Aorta (tissue), 5 donors: Measurements from ENCODE around the gene PRICKLE2. TPM values are rescaled to one million over a fixed set of nuclear protein-coding genes. Genes with fewer than 3 reads are reported as not detected.

Experiments used
- ATAC-seq: fragments of 200-7000 bp; cut with Tn5 transposase; one replicate; pipeline ENCODE4 v1.9.1; 2022; ENCODE audit warnings: moderate library complexity; ENCODE audit not compliant: low FRiP score
- DNase-seq, 2 donors: peaks; one replicate each; pipeline ENCODE4 v3.0.0-alpha.2; 2020
- H3K27ac ChIP-seq, 2 donors: one replicate each; pipeline ENCODE4 v1.5.1; 2013; ENCODE audit warnings: low read length in 2 of 2, mild to moderate bottlenecking in 2 of 2, moderate library complexity in 2 of 2, control low read depth in 1 of 2, inconsistent platforms in 1 of 2, low read depth in 1 of 2
- H3K27me3 ChIP-seq, 2 donors: one replicate each; pipeline ENCODE4 v1.6.1; 2013; ENCODE audit warnings: control low read depth in 1 of 2, low read length in 1 of 2, mild to moderate bottlenecking in 1 of 2, moderate library complexity in 1 of 2; ENCODE audit not compliant: insufficient read depth in 2 of 2, control insufficient read depth in 1 of 2
- H3K36me3 ChIP-seq, 2 donors: one replicate each; pipeline ENCODE4 v1.6.1; 2013; ENCODE audit warnings: control low read depth in 1 of 2, low read length in 1 of 2, mild to moderate bottlenecking in 1 of 2; ENCODE audit not compliant: insufficient read depth in 2 of 2, control insufficient read depth in 1 of 2
- H3K4me1 ChIP-seq, 2 donors: one replicate each; pipeline ENCODE4 v1.6.1; 2013; ENCODE audit warnings: low read length in 2 of 2, control low read depth in 1 of 2, mild to moderate bottlenecking in 1 of 2, moderate library complexity in 1 of 2; ENCODE audit not compliant: insufficient read depth in 2 of 2, control insufficient read depth in 1 of 2
- H3K4me3 ChIP-seq, 2 donors: one replicate each; pipeline ENCODE4 v1.5.1; 2013; ENCODE audit warnings: low read length in 2 of 2, control low read depth in 1 of 2, mild to moderate bottlenecking in 1 of 2
- H3K9me3 ChIP-seq: one replicate; pipeline ENCODE4 v1.6.1; 2013; ENCODE audit warnings: mild to moderate bottlenecking, low read length; ENCODE audit not compliant: control insufficient read depth
- WGBS, 2 donors: extraction: QIAGEN DNeasy Blood & Tissue Kit; methylation state at CpG; one replicate each; pipeline ENCODE4 v1.1.7; 2013; 5-methylcytosine and 5-hydroxymethylcytosine counted together
- intact Hi-C, 2 donors: fragments of 100-400 bp; cut with DNase I; formaldehyde crosslinking; loops; one replicate each; pipeline versions ENCODE4 v1.14.2 to v1.15.0; 2022
- polyA plus RNA-seq, 2 donors: library from polyadenylated mRNA; stranded (reverse); fragments of 200-250 nt; gene quantifications; one replicate each; pipeline ENCODE4 v1.2.3, GENCODE V29; 2013
- total RNA-seq, 2 donors: library from RNA; stranded (reverse); fragmentation: NEBNext Ultra II Directional; extraction: Animal tissue kit (Norgen Biotek cat#: 25700); gene quantifications; one replicate each; pipeline ENCODE4 v1.2.1, GENCODE V29; 2021
- donor health status: healthy with polysubstance abuse.
- donor health status: Bipolar disorder and iron deficiency.
- donor health status: DM: no; HTN: no; CAD: no.
- donor health status: DM: no; HTN: no; CAD: no.
- donor health status: DM: yes; HTN: yes; CAD: no.

Gene PRICKLE2
- total and polyA plus RNA-seq, 4 donors, result 2.1 to 42.1 (median 13.9) TPM

GRCh38 chr3:64120876-64121275 lies 104.4 kb downstream of the PRICKLE2 start:
- H3K36me3 ChIP-seq, result no peaks in the 10 kb centered on the region
- H3K27ac ChIP-seq, result no peak overlapping the region
- ATAC-seq (no peak), DNase-seq (no peak)
- H3K4me1 ChIP-seq, result no peaks in the 10 kb centered on the region
- H3K4me3 ChIP-seq, result no peak overlapping the region
- 43 to 44% methylated on average over 5 of the region's 5 CpGs for WGBS, 2 donors
- intact Hi-C loops, result no loop called here
- H3K27me3 ChIP-seq, result no peaks in the 10 kb centered on the region
- no peaks in the 10 kb centered on the region for H3K9me3 ChIP-seq

GRCh38 chr3:64117483-64117882 lies 107.8 kb downstream of the PRICKLE2 start:
- no peaks in the 10 kb centered on the region for H3K9me3 ChIP-seq
- DNase-seq (no peak), ATAC-seq (no peak)
- H3K27ac ChIP-seq, result no peak overlapping the region
- no peak overlapping the region for H3K4me3 ChIP-seq
- intact Hi-C loops, result no loop called here
- WGBS, 2 donors, result 91 to 95% methylated on average over 1 of the region's 1 CpG
- H3K27me3 ChIP-seq, result no peaks in the 10 kb centered on the region
- H3K36me3 ChIP-seq, result no peaks in the 10 kb centered on the region
- H3K4me1 ChIP-seq, result no peaks in the 10 kb centered on the region

DNA sequence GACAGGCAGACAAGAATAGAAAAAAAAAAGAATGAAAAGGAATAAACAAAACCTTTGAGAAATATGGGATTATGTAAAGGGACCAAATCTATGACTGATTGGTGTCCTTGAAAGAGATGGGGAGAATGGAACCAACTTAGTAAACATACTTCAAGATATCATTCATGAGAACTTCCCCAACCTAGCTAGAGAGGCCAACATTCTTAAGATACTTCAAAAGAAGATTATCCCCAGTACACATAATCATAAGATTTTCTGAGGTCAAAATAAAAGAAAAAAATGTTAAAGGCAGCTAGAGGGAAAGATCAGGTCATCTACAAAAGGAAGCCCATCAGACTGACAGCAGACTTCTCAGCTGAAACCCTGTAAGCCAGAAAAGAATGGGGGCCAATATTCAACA lies 110.6 kb downstream of the PRICKLE2 start:
- no peak for DNase-seq
- H3K36me3 ChIP-seq, result no peaks in the 10 kb centered on the region

DNA sequence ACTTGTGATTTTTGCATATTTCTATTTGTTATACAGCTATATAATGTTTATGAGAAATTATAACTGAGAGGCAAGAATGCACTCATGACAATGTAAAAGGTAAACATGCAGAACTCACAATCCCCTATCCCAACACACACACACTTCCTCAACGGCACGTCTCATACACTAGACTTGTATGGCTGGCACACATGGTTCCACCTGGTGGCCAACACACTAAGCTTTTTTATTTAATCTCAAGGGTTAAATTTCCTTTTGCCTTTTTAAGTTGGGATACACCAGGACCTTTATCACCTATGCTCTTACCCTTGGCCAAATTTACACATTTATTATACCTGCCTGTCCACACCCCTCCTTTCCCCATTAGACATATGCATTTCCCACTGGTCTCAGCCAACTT lies 113.4 kb downstream of the PRICKLE2 start:
- Histone ChIP-seq H3K4me1 (no peaks in the 10 kb centered on the region), H3K4me3 (no peak overlapping the region), H3K27ac (no peak overlapping the region), H3K27me3 (no peaks in the 10 kb centered on the region), H3K36me3 (no peaks in the 10 kb centered on the region), H3K9me3 (no peaks in the 10 kb centered on the region)
- WGBS, 2 donors, result 45 to 49% methylated on average over 2 of the region's 2 CpGs
- intact Hi-C loops, result no loop called here
- no peak for ATAC-seq
- DNase-seq, result no peak

More for the DNA sequence above, 110.6 kb downstream of the PRICKLE2 start:
- intact Hi-C loops, result no loop called here
- Histone ChIP-seq H3K9me3 (no peaks in the 10 kb centered on the region), H3K4me3 (no peak overlapping the region), H3K27me3 (no peaks in the 10 kb centered on the region), H3K27ac (no peak overlapping the region), H3K4me1 (no peaks in the 10 kb centered on the region)
- ATAC-seq, result no peak

DNA sequence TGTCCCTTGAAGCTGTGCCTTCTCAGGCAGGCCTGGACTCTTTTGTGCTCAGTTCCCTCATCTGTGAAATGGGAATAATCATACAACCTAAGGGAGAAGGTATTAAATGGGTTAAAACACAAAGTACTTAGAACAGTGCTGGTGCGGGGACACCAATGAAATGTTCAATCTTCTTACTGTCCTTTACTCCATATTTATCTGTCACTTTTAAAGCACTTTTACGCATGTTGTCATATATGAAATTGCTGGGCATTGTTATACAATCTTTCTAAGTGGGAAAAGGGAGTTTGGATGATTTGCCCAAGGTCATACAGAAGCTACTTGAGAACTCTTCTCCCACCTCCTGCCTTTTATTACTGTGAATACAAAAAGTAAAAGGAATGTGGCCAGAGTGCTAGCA lies 114.2 kb downstream of the PRICKLE2 start:
- H3K4me3 ChIP-seq, result no peak overlapping the region
- DNase-seq (no peak), ATAC-seq (no peak)
- H3K27ac ChIP-seq, result no peak overlapping the region
- 96 to 97% methylated on average over 2 of the region's 2 CpGs for WGBS, 2 donors
- H3K36me3 ChIP-seq, result no peaks in the 10 kb centered on the region
- no peaks in the 10 kb centered on the region for H3K4me1 ChIP-seq
- intact Hi-C loops, result no loop called here
- no peaks in the 10 kb centered on the region for H3K9me3 ChIP-seq
- no peaks in the 10 kb centered on the region for H3K27me3 ChIP-seq

DNA sequence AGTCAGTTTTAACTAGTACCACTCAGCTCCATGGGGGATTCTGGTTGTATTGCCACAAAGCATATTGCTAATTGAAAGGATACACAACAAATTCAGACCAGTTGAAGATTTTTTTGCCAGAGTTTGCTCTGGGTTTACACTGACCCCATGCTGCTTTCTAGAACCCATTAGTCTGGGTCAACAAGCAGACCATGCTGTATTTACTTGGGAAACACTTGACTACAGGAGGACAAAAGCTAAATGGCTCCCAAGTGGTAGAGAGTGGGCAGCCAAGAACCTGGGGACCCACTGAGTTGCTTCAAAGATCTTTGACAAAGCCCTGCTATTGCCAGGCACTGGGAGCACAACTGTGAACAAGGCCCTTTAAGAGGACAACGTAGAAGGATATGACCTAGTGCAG lies 115.2 kb downstream of the PRICKLE2 start:
- intact Hi-C loops, result no loop called here
- WGBS, 2 donors, result 0% methylated on average over 1 of the region's 1 CpG

GRCh38 chr3:64109438-64109837 lies 115.8 kb downstream of the PRICKLE2 start:
- H3K4me3 ChIP-seq, result no peak overlapping the region
- DNase-seq (no peak), ATAC-seq (no peak)
- H3K36me3 ChIP-seq, result no peaks in the 10 kb centered on the region
- intact Hi-C loops, result no loop called here
- 76 to 79% methylated on average over 1 of the region's 1 CpG for WGBS, 2 donors
- no peak overlapping the region for H3K27ac ChIP-seq
- no peaks in the 10 kb centered on the region for H3K27me3 ChIP-seq
- H3K4me1 ChIP-seq, result no peaks in the 10 kb centered on the region
- H3K9me3 ChIP-seq, result no peaks in the 10 kb centered on the region

More for the DNA sequence above, 115.2 kb downstream of the PRICKLE2 start:
- no peak for ATAC-seq
- H3K4me3 ChIP-seq, result no peak overlapping the region
- no peak overlapping the region for H3K27ac ChIP-seq
- no peaks in the 10 kb centered on the region for H3K36me3 ChIP-seq
- no peaks in the 10 kb centered on the region for H3K27me3 ChIP-seq
- no peaks in the 10 kb centered on the region for H3K9me3 ChIP-seq
- no peaks in the 10 kb centered on the region for H3K4me1 ChIP-seq
- DNase-seq, result no peak

GRCh38 chr3:64108784-64109317 lies 116.4 kb downstream of the PRICKLE2 start:
- intact Hi-C loops, result no loop called here
- Histone ChIP-seq H3K27me3 (no peaks in the 10 kb centered on the region), H3K4me1 (no peaks in the 10 kb centered on the region), H3K9me3 (no peaks in the 10 kb centered on the region), H3K27ac (no peak overlapping the region), H3K36me3 (peaks cover 0 to 2% of the 10 kb centered on the region in 2 donors), H3K4me3 (no peak overlapping the region)
- WGBS, 2 donors, result 95 to 96% methylated on average over 7 of the region's 7 CpGs
- no peak for ATAC-seq
- DNase-seq, result no peak

GRCh38 chr3:64108231-64108630 lies 117.0 kb downstream of the PRICKLE2 start:
- no peaks in the 10 kb centered on the region for H3K4me1 ChIP-seq
- DNase-seq (no peak), ATAC-seq (no peak)
- 82 to 85% methylated on average over 9 of the region's 9 CpGs for WGBS, 2 donors
- H3K4me3 ChIP-seq, result no peak overlapping the region
- H3K36me3 ChIP-seq, result peaks cover 0 to 2% of the 10 kb centered on the region in 2 donors
- intact Hi-C loops, result no loop called here
- no peak overlapping the region for H3K27ac ChIP-seq
- H3K9me3 ChIP-seq, result no peaks in the 10 kb centered on the region
- no peaks in the 10 kb centered on the region for H3K27me3 ChIP-seq
